Activated CD8-positive, alpha-beta memory T cell treated with anti-CD3 and anti-CD28 coated beads, Interleukin-2, amount 50 U/mL, for 1 hour (primary cell): ENCODE data around the gene POU3F3.

Source experiments
- DNase-seq: peaks from one replicate; pipeline ENCODE4 v3.0.0-alpha.2; 2020; ENCODE audit errors: extremely low read depth

POU3F3 gene

GRCh38 chr2:104875262-104875661, 21.3 kb downstream of the POU3F3 start:
- DNase-seq = no peak

DNA sequence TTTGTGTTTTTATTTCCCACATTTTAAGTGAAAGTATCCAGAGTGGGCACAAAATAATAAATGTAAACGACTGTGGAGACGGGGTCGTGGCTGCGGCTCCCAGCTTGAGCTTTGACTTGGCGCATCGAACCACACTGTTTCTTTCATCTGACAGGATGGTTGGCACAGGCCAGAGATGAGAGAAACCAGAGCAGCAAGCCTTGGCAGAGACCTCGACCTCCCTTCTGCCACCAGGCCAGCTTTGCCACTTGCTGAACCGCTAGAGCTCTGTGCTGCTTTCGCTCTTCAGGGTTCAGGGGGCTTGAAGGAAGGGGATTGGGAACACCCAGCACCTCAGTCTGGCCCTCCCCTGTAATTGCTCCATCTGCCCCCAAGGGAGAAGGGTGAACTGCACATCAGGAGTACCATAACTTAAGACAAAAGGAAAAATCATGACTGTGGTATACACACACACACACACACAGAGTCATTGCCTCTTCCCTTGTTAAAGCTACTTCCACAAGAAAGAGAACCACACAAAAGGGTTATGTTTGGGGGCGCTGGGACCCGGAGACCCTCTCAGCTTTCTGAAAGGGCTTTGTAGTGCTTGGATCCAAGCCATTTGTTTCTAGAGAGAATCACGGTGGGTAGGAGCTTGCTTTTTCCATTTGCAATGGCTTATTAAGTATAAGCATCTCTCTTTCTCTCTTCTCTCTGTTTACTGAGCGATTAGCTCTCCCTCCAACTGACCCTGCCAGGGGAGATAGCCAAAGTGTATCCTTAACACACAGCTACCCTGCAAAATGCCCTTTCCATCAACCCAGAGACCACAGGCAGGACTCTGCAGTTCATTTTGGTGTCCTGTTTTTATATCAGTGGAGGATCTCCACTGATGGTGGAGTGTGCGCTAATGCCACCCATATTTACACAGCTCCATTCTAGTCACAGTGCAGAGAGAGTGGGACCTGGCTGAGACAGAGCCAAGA, 23.0 kb downstream of the POU3F3 start:
- DNase-seq = no peak

- no peak for DNase-seq
These were observed 25.1 kb downstream of the POU3F3 start for GRCh38 chr2:104878863-104879512.

DNA sequence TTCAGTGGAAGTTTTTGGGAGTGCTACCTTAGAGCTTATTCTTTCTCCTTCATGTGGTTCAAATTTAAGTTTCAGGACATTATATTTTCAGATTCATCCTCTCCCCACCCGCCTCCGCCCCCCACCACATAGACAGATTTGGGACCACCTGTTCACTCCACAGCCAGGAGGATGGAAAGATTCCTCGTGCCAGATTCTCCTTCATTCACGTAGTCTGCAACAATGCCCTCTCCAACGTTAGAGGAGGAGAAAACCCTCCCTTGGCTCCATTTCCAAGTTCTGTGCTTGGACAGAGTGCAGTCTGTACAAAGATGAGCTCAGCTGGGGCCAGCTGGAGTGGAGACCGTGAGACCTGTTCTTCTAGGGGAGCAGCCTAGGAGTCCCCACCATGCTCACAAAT, 26.2 kb downstream of the POU3F3 start:
- DNase-seq = no peak

DNA sequence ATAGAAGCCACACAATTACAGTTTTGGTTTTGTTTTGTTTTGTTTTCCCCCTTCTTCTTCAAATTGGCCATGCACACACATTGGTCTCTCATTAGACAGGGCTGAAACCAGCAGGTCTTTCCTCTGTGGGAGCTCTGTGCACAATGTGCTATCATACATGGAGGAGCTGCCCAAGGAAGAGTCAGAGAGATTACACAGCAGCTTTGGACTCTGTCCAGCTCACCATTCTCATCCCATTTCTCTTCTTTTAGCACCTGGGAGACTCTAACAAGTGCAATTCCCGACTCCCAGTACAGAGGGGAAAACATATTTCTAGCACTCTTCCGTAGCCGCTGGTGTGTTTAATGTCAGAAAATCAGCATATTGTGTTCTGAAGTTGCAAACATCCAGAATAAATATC, 29.4 kb downstream of the POU3F3 start:
- no peak for DNase-seq

- DNase-seq = no peak
These were observed 31.3 kb downstream of the POU3F3 start for GRCh38 chr2:104885119-104885782.

GRCh38 chr2:104887676-104888075, 33.8 kb downstream of the POU3F3 start:
- no peak for DNase-seq

DNA sequence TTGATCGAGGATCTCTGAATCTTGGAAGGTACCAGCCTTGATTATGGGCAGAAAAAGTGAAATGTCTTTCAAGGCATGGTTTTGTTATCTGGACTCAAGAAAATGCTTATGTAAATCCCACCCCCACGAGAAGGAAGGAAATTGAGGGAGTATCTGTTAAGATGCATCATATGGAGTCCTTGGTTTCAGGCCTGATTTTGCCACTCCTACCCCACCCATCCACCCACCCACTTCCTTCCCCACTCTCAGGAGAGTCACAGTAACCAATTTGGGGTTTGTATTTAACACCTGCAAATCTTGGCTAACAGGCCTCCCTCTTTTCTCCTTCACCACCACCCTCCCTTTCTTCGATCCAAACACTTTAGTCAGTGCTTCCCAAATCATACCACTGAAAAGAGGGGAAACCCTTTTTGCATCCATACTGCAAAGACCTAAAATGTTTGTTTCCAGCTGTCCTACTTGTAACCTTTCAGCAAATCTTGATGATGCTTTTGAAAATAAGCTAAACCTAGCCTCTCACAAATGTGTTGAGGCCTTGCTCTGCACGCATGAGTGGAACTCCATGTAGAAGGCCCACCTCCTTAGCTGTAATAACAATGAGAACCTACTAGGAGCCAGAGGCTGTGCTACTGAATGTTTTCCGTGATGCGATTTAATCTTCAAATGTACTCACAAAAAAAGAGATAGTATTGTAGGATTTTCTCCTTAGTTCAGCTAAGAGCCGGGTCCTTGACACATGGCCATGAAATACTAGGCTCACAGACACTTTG, 34.8 kb downstream of the POU3F3 start:
- DNase-seq = no peak

- no peak for DNase-seq
These were observed 35.5 kb downstream of the POU3F3 start for GRCh38 chr2:104889291-104889959.

- no peak for DNase-seq
These were observed 36.2 kb downstream of the POU3F3 start for GRCh38 chr2:104889960-104890684.

- DNase-seq = no peak
These were observed 36.8 kb downstream of the POU3F3 start for GRCh38 chr2:104890685-104891069.

GRCh38 chr2:104891145-104891544, 37.2 kb downstream of the POU3F3 start:
- DNase-seq = no peak

- no peak for DNase-seq
These were observed 42.5 kb downstream of the POU3F3 start for GRCh38 chr2:104896446-104896845.

DNA sequence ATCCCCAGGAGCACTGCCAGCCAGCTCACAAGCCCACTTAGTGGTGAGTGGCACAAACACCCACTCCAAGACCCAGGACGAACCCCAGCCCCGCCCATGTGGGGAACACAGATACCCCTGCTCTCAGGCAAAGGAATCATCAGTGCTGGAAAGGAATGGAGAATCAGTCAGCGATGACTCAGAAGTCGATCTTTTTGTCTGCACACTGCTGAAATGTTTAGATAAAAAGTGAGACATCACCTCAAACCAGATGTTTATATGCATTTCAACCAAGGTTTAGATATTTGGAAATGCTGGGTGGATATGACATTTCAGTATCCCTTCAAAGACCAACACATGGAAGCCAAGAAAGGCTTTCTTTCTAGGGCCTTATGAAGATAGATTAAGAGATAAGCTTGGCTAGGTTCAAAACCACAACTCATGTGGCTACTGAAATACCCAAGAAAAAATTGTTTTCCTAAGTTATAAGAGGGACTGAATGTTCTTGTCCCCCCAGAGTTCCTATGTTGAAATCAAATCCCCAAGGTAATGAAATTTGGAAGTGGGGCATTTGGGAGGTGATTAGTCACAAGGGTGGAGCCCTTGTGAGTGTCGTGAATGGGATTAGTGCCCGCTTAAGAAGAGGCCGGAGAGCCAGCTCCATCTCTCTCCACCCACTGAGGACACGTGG, 43.7 kb downstream of the POU3F3 start:
- DNase-seq = no peak

DNA sequence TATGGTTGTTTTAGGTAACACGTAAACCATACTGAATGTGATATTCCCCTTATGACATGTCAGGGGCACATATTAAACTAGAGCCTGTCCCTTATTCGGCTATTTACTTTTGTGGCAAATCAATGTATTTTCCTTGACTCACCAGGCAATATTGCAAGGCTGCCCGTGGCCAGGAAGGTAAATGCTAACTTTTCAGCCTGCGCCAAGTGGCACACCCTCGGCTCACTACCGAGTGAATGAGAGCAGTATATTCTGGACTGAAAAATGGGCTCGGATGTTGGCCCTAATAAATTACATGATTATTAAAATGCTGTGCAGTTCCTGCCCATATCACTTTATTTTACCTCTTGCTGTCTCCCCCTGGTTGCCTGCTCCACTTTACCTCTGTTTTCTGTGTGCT, 46.7 kb downstream of the POU3F3 start:
- no peak for DNase-seq

GRCh38 chr2:104901037-104901881, 47.3 kb downstream of the POU3F3 start:
- no peak for DNase-seq

DNA sequence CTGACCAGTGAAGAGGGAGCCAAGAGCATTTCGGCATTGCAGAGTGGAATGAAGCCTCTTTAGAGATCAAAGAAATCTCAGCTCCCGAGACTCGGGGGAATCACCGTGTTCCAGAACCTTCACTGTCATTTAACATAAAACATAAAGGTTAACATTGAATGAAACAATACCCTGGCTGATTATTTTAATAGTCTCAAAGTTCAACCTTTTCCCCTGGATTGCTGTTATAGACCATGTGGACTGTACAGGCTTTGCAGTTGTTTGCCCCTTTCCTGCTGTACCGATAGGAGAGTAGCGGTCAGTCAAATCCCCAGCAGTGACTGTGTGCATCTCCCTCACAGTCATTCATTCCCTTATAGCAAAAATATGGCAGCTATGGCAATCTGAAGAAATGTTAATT, 48.4 kb downstream of the POU3F3 start:
- DNase-seq = no peak
